Middle frontal gyrus (tissue), 1 donor: Measurements from ENCODE around the gene ATF6B.
"Not testable (repeated sequence)": the region's sequence is repeated elsewhere in the genome, so short reads cannot be mapped to it uniquely, and the experiment has no call there.

Experiments used
- DNase-seq: peaks from one replicate; pipeline ENCODE4 v3.0.0-alpha.2; 2015; ENCODE audit warnings: low spot score; ENCODE audit errors: extremely low spot score

The ATF6B gene

DNA sequence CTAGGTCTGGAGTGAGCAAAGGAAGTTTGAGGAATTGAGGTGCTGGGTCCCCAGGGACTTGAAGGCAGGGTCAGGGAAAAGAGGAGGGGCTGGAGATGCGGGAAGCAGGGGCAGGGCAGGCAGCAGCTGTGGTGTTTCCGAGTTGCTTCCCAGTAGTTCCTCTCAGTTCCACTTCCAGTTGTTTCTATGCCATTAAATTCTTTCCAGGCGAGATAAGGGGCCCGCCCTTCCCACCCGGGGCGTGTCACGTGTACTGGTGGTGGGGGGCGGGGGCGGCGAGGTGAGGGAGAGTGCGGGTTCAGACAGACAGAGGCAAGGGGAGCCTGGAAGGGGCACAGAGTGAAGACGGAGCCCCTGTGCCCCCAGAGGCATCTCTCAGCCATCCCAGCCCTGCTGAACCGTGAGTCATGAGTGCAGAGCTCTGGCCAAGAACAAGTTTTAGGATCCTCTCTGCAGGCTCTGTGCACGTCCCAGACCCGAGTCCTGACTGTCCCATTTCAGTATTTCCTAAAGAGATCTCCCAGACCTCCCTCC is 19.9 kb downstream of the ATF6B start:
- no peak for DNase-seq

- no peak for DNase-seq
Observed at GRCh38 chr6:32107406-32107805, 20.6 kb downstream of the ATF6B start.

DNA sequence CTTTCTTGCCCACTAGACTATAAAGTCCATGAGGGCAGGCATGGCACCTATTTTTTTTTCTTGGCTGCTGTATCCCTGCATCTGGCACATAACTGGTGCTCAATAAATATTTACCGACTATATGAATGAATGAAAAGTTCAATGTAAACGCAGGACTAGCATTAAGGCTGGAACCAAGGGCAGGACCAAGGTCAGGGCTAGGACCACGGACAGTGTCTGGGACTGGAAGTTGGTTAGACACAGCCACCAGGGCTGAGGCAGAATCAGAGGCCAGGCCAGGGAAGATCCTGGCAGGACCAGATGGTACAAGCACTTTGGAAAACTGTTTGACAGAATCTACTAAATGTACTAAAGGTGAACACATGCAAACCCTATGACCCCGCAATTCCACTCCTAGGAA is 22.6 kb downstream of the ATF6B start:
- no peak for DNase-seq

DNA sequence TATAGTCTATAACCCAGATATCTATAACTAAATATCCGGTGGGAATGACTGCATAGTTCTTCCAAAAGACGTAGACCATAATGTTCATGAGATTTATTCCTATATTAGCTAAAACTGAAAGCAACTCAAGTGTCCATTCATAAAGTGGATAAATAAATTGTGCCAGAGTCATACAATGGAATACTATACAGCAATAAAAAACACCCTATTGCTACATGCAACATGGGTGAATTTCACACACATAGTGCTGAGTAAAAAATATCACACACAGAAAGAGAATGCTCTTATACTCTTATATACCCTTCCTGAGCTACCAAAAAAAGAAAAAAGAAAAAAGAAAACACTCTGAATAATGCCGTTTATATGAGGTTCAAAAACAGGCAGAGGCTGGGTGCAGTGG is 25.8 kb downstream of the ATF6B start:
- DNase-seq = no peak

GRCh38 chr6:32100251-32100650 is 27.8 kb downstream of the ATF6B start:
- not testable (repeated sequence) for DNase-seq

DNA sequence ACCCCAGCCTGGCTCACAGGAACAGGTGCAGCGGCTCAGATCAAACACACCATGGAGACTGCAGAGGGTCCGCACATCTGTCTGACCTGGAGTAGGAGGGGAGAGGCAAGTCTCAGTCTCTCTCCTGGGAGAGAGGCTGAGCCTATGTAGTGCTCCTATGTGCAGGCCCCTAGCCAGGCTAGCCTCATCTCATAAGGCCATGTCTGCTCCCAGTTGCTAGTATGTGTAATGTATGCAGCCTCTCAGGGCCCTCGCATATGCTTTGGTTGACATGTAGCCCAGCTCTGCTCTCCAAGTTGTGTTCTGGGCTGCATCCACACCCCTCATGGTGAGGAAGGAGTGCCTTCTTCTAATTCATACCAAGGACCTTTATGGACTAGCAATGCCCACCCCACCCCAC is 30.7 kb downstream of the ATF6B start:
- DNase-seq = no peak

DNA sequence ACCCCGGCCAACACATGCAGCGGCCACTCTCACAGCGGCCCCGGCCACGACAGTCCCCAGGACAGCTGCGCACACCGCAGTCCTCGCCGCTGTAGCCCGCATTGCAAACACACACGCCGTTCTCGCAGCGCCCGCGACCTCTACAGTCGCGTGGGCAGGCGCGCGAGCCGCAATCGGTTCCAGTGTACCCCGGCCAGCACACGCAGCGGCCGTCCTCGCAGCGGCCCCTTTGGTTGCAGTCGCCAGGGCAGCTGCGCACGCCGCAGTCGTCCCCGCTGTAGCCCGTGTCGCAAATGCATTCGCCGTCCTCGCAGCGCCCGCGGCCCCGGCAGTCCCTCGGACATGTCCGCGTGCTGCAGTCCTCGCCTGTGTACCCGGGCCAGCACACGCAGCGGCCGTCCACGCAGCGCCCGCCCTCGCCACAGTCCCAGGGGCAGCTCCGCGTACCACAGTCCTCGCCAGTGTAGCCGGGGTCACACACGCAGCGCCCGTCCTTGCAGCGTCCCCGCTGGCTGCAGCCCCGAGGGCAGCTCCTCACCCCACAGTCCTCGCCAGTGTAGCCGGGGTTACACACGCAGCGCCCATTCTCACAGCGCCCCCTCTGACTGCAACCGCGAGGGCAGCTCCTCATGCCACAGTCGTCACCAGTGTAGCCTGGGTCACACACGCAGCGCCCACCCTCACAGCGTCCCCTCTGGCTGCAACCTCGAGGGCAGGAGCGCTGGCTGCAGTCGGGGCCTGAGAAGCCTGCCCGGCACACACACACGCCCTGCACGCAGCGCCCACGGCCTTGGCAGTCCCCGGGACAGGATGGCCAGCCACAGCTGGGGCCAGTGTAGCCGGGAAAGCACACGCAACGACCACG is 31.4 kb downstream of the ATF6B start:
- DNase-seq = no peak

DNA sequence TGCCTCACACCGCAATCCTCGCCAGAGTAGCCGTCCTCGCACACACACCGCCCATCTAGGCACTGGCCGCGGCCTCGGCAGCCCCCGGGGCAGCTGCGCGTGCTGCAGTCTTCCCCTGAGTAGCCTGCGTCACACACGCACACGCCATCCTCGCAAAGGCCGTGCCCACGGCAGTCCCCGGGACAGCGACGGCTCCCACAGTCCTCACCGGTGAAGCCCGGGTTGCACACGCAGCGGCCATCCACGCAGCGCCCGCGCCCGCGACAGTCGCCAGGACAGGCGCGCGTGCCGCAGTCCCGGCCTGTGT is 32.0 kb downstream of the ATF6B start:
- no peak for DNase-seq

DNA sequence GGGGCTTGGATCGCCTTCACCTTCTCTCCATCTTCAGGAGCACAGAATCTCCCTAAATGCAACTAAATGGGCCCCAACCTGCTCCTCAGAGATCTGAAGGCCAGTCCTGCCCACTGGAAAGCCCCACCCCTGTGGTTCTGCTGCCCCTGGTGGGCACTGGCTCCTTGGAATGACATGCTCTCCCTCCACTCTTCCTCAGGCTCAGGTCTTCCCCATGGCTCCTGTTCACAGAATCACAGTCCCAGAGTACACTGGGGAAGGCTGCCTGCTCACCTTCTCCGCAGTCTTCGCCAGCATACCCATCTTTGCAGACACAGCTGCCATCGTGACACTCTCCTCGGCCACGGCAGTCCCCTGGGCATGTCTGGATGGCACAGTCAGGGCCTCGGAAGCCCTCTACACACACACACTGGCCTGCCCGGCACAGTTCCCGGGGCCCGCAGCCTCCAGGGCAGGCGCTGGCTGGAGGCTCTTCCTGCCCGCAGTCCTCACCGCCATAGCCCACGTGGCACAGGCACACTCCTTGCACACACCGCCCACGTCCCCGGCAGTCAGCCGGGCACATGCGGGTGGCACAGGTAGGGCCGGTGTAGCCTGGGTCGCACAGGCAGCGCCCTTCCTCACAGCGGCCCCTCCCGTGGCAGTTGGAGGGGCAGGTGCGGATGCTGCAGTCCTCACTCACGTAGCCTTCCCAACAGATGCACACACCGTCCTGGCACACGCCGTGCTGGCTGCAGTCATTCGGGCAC is 32.5 kb downstream of the ATF6B start:
- DNase-seq = no peak

DNA sequence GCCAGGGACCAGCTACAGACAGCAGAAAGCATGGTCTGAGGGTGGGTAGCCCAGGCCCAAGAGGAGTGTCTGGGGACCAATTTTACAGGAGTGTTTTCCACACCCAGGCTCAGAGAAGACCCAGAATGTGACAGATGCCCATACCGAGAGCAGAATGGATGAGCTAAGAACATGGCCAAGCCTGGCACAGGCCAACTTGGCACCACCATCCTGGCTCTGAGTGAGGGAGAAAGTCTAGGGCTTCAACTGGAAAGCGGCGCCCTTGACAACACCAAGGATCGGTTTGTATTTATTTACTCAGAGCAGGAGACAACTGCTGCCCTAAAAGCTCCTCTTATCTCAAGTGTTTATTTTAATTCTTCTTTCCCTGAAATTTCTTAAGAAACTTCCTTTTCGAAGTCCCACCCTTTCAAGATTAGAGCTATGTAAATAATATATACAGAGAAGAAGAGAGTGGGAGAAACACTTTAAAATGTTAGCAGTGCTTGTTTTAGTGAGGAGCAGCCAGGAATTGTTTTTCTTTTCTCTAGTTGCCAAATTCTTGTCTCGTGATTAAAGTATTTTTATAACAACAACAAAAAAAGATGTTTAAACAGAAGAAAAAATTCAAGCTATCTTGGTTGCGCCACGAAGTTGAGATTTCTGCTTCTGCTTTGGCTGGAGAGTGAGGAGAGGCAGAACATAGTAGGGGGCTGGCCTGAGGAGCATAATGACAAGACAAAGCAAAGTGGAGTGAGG is 35.1 kb downstream of the ATF6B start:
- no peak for DNase-seq

DNA sequence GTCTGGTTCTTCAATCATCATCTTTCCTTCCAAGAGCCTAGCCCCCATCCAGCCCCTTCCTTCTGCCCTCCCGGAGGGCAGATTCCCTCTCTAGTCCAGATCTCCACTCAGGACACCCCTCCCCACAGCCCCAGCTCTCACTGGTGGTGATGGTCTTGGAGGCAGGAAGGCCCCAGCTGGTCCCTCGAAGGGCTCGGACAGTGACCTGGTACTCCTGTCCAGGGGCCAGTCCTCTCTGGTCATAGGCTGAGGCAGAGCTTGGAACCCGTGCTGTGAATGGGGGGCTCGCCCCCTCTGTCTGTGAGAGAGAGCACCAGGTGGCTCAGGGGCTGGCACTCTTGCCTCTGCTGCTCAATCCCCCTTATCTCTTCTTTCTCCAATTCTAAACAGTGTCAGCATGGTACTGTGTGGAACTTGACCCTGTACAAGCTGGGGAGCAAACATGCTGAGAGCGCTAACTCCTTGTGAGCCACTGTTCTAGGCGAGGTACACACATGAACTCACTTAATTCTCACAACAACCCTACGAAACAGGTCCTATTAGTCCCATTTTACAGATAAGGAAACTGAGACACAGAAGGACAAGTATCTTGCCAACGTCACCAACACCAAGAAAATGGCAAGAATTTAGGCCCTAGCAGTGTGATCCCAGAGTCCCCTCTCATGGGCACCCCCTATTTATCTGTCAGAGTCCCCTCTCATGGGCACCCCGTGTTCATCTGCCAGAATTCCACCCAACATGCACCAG is 38.8 kb downstream of the ATF6B start:
- DNase-seq = no peak

GRCh38 chr6:32088487-32089049 is 39.5 kb downstream of the ATF6B start:
- no peak for DNase-seq

DNA sequence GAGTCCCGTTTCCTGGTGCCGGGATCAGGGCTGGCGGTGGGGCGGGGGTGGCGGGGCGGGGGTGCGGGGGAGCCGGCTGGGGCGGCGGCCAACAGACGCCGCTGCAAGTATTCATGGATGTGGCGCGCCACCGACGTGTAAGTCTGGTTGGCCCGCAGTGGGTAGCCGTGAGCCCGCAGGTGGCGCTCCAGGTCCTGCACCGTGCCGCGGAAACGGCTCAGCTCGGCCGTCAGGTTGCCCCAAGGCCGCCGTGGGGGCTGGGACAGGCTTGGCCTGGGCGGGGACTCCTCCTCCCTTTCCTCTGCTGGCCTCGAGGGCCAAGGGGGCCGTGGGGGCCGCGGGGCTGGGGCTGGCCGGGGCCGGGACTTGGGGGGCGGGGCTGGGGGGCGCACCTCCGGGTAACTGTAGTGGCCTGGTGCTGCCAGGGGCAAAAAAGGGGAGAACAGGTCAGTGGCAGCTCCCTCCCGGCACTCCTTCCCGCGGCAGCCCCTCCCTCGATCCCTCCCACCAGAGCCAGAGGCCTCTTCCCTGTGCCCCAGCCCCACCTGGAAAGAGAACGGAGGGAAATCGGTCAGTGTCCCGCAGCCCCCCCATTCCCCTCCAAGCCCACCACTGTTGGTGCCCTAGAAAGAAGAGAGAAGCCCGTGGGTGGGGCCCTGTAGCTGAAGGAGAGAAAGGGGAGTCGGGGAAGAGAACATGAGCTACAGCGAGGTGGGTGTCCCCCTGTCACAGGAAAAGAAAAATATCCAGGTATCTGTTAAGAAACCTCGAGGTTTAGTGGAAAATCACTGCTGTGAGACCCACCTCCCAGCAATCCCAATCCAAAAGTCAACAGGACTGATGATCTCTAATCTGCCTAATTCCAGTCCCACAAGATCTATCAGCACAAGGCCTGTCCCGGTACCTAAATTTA is 40.2 kb downstream of the ATF6B start:
- no peak for DNase-seq

GRCh38 chr6:32086661-32087573 is 41.1 kb downstream of the ATF6B start:
- no peak for DNase-seq

DNA sequence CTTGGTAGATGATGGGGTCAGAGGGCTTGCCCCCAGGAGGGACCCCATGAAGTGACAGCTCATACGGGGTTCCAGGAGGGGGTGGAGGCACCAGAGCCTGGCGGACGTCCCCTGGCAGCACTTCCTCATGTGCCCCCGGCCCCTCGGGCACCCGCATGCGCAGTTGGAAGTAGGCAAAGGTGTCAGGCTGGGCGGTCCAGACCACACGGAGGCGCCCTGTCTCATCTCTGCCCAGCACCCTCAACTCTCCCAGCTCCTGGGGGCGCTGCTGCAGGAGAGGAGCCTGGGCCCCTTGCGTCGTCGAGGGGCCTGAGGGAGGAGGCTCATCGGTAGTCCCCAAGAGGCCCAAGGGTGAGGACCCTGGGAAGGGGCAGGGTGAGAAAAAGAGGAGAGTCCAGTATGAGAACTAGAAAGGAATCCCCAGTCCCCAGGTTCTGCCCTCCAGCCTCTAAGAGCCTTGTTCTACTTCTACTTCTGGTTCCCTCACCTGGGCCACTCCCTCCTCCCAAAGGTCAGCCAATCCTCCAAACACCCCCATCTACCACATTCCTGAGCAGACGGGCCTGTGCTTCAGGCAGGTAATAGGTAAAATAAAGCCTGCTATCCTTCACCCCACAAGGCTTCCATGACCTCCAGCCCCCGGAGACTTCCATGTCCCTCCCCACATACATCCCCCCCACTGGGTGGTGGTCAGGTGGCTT is 42.1 kb downstream of the ATF6B start:
- DNase-seq = no peak

- no peak for DNase-seq
Observed at GRCh38 chr6:32084780-32085179, 43.3 kb downstream of the ATF6B start.

DNA sequence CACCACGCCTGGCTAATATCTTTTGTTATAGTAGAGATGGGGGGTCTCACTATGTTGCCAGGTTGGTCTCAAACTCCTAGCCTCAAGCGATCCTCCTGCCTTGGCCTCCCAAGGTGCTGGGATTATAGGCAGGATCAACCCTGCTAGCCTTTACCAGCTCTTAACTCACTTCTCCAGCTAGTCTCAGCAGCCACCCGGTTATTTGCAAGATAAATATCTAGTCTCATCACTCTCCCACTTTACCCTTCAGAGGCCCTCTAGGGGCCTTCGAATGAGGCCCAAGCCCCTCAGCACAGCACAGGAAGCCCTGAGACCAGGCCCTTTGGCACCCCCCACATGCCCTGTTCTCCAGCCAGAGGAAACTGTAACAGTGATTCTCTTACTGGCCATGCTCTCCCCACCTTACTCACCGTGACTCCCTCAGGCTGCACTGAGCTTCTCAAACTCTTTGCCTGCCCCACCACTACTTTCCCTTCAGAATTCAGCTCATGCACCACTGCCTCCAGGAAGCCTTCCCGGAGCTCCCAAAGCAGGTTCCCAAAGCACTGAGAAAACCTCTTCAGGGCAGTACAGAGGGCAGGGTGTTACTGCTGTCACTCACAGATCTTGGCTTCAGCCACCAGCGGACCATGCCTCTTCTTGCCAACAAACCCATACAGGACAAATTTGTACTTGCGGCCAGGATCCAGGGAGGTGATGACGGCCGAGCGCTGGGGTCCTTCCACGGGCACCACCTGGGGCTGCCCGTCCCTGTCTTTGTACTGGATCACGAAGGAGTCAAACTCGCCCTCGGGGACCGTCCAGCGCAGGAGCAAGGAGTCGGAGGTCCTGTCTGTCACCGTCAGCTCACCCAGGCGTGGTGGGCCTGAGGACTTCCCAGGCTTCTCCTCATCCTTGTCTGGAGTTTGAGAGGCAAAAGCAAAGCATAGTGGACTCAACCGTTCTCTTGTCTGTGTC is 44.0 kb downstream of the ATF6B start:
- DNase-seq = no peak
